K562 (cell line): ENCODE measurements around the gene TAF11L11.
"Not testable (repeated sequence)": the region's sequence is repeated elsewhere in the genome, so short reads cannot be mapped to it uniquely, and the experiment has no call there.

Experiments
- ARID2 ChIP-seq: fragments of 450-650 bp; IDR thresholded peaks from 2 replicates; pipeline ENCODE4 v1.6.1; 2017; ENCODE audit warnings: antibody characterized with exemption, mild to moderate bottlenecking
- CTCF ChIP-seq, 3 experiments: IDR thresholded peaks in 2 of 3; conservative IDR thresholded peaks in 1 of 3; 2 replicates each; pipeline ENCODE4 v1.5.1; 2011 to 2012; ENCODE audit warnings: low read length in 3 of 3, mild to moderate bottlenecking in 3 of 3, control low read depth in 2 of 3, improper control_type of control experiment in 1 of 3, inconsistent platforms in 1 of 3, low read depth in 1 of 3, mixed read lengths in 1 of 3, moderate library complexity in 1 of 3; ENCODE audit not compliant: insufficient read depth in 2 of 3
- HMGXB4 ChIP-seq: sonication (generic); formaldehyde crosslinking; IDR thresholded peaks from 2 replicates; pipeline ENCODE4 v1.8.1; 2023; ENCODE audit warnings: mild to moderate bottlenecking, missing genetic modification reagents
- PHTF2 ChIP-seq: fragments of 250-450 bp; sonication (Bioruptor Pico); IDR thresholded peaks from 2 replicates; pipeline ENCODE4 v1.5.0; 2021; ENCODE audit warnings: mild to moderate bottlenecking
- TCF7 ChIP-seq: sonication (generic); IDR thresholded peaks from 2 replicates; pipeline ENCODE4 v1.6.1; 2016; ENCODE audit warnings: antibody characterized with exemption, borderline replicate concordance

GRCh38 chr5:17649232-17649631 lies 45.2 kb downstream of the TAF11L11 start:
- TF ChIP-seq ARID2; CTCF (IDR thresholded peaks at IDR 0.05 in 2 of 3, conservative IDR thresholded peaks at IDR 0.05 in 1 of 3; ENCODE audit: insufficient read depth in 2 of 3, low read depth in 1 of 3, low read length in 3 of 3); TCF7; PHTF2 (CRISPR knock-in tag); HMGXB4: not testable (repeated sequence)
